HCT116 (cell line): Measurements from ENCODE around the gene TCP11L2.

Experiments used
- CEBPB ChIP-seq: IDR thresholded peaks from 2 replicates; pipeline ENCODE4 v1.6.1; 2012; ENCODE audit warnings: low read depth
- EZH2 ChIP-seq: fragments of 200-600 bp; sonication (generic); IDR thresholded peaks from 2 replicates; pipeline ENCODE4 v1.6.1; 2017; ENCODE audit warnings: antibody characterized with exemption, mixed run types
- EZH2phosphoT487 ChIP-seq: fragments of 200-600 bp; IDR thresholded peaks from 2 replicates; pipeline ENCODE4 v1.6.1; 2018; ENCODE audit warnings: antibody characterized with exemption, borderline replicate concordance
- SP1 ChIP-seq: IDR thresholded peaks from 2 replicates; pipeline ENCODE4 v1.6.1; 2012; ENCODE audit warnings: low read depth
- ZNF274 ChIP-seq: fragments of 200-500 bp; sonication (Bioruptor generic); IDR thresholded peaks from 2 replicates; pipeline ENCODE4 v1.6.1; 2014; ENCODE audit warnings: mild to moderate bottlenecking, low read depth, low read length, inconsistent platforms
- TF ChIP-seq, protein P1 (sequence below), 3 experiments: fragments of 200-600 bp in 1 of 3; sonication (generic) in 1 of 3; IDR thresholded peaks in 2 of 3; conservative IDR thresholded peaks in 1 of 3; 2 replicates each; pipeline ENCODE4 v1.5.1; 2012 to 2017; ENCODE audit warnings: low read depth in 2 of 3, low read length in 2 of 3, antibody characterized with exemption in 1 of 3, borderline replicate concordance in 1 of 3, control low read depth in 1 of 3, mild to moderate bottlenecking in 1 of 3, mixed read lengths in 1 of 3, mixed run types in 1 of 3, moderate library complexity in 1 of 3; ENCODE audit not compliant: insufficient read depth in 1 of 3
- TF ChIP-seq, protein P2 (sequence below): IDR thresholded peaks from 2 replicates; pipeline ENCODE4 v1.6.1; 2012; ENCODE audit warnings: low read depth
- TF ChIP-seq, protein P3 (sequence below): IDR thresholded peaks from 2 replicates; pipeline ENCODE4 v1.6.1; 2012

DNA sequence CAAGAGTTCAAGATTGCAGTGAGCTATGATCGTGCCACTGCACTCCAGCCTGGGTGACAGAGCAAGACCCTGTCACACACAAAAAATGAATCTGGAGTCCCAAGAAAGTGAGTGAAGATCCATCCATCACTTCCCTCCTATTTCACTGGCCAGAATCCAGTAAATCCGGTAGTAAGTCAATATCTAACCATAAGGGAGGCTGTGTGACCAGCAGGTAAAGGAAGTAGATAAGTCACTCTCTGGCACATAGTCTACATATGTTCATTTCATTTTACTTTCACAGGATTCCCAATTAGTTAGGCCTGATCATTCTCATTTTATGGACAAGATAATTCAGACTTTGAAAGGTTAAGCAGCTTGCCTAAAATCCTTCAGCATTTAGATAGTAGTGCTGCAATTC lies 11.9 kb upstream of the TCP11L2 start:
- TF ChIP-seq SP1 (no peak), ZNF274 (no peak), EZH2phosphoT487 (no peak), CEBPB (no peak), EZH2 (no peak)
- TF ChIP-seq, protein P1, sequence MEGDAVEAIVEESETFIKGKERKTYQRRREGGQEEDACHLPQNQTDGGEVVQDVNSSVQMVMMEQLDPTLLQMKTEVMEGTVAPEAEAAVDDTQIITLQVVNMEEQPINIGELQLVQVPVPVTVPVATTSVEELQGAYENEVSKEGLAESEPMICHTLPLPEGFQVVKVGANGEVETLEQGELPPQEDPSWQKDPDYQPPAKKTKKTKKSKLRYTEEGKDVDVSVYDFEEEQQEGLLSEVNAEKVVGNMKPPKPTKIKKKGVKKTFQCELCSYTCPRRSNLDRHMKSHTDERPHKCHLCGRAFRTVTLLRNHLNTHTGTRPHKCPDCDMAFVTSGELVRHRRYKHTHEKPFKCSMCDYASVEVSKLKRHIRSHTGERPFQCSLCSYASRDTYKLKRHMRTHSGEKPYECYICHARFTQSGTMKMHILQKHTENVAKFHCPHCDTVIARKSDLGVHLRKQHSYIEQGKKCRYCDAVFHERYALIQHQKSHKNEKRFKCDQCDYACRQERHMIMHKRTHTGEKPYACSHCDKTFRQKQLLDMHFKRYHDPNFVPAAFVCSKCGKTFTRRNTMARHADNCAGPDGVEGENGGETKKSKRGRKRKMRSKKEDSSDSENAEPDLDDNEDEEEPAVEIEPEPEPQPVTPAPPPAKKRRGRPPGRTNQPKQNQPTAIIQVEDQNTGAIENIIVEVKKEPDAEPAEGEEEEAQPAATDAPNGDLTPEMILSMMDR (IDR thresholded peaks at IDR 0.05 in 2 of 3, conservative IDR thresholded peaks at IDR 0.05 in 1 of 3; ENCODE audit: borderline replicate concordance in 1 of 3, insufficient read depth in 1 of 3, low read depth in 2 of 3, low read length in 2 of 3), result no peak
- TF ChIP-seq, protein P2, sequence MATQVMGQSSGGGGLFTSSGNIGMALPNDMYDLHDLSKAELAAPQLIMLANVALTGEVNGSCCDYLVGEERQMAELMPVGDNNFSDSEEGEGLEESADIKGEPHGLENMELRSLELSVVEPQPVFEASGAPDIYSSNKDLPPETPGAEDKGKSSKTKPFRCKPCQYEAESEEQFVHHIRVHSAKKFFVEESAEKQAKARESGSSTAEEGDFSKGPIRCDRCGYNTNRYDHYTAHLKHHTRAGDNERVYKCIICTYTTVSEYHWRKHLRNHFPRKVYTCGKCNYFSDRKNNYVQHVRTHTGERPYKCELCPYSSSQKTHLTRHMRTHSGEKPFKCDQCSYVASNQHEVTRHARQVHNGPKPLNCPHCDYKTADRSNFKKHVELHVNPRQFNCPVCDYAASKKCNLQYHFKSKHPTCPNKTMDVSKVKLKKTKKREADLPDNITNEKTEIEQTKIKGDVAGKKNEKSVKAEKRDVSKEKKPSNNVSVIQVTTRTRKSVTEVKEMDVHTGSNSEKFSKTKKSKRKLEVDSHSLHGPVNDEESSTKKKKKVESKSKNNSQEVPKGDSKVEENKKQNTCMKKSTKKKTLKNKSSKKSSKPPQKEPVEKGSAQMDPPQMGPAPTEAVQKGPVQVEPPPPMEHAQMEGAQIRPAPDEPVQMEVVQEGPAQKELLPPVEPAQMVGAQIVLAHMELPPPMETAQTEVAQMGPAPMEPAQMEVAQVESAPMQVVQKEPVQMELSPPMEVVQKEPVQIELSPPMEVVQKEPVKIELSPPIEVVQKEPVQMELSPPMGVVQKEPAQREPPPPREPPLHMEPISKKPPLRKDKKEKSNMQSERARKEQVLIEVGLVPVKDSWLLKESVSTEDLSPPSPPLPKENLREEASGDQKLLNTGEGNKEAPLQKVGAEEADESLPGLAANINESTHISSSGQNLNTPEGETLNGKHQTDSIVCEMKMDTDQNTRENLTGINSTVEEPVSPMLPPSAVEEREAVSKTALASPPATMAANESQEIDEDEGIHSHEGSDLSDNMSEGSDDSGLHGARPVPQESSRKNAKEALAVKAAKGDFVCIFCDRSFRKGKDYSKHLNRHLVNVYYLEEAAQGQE, result no peak
- TF ChIP-seq, protein P3, sequence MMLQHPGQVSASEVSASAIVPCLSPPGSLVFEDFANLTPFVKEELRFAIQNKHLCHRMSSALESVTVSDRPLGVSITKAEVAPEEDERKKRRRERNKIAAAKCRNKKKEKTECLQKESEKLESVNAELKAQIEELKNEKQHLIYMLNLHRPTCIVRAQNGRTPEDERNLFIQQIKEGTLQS, result no peak
